NCI-H460 (cell line): ENCODE measurements around the gene TCEA3. TPM values are rescaled to one million over a fixed set of nuclear protein-coding genes. Genes with fewer than 3 reads are reported as not detected.
"Not testable (repeated sequence)": the region's sequence is repeated elsewhere in the genome, so short reads cannot be mapped to it uniquely, and the experiment has no call there.

Experiments used
- DNase-seq: peaks from one replicate; pipeline ENCODE4 v3.0.0-alpha.2; 2016; ENCODE audit warnings: low read depth; ENCODE audit errors: extremely low read depth
- total RNA-seq: library from RNA; depleted of rRNA; stranded (reverse); fragments of >200 nt; shearing (Covaris generic); gene quantifications from 2 replicates; pipeline ENCODE4 v1.2.3, GENCODE V29; 2014

The TCEA3 gene
- total RNA-seq, 1 experiment from 2014 or later: 0.27 TPM

- DNase-seq: no peak
Observed at GRCh38 chr1:23395154-23395724, 29.3 kb downstream of the TCEA3 start.

- no peak for DNase-seq
Observed at GRCh38 chr1:23394684-23395083, 29.9 kb downstream of the TCEA3 start.

GRCh38 chr1:23394181-23394580 lies 30.4 kb downstream of the TCEA3 start:
- no peak for DNase-seq

- no peak for DNase-seq
Observed at GRCh38 chr1:23393706-23394105, 30.8 kb downstream of the TCEA3 start.

GRCh38 chr1:23392125-23392855 lies 32.3 kb downstream of the TCEA3 start:
- DNase-seq: no peak

- DNase-seq: no peak
Observed at GRCh38 chr1:23389837-23390321, 34.7 kb downstream of the TCEA3 start.

GRCh38 chr1:23387494-23387893 lies 37.1 kb downstream of the TCEA3 start:
- DNase-seq: no peak

GRCh38 chr1:23385119-23385621 lies 39.4 kb downstream of the TCEA3 start:
- no peak for DNase-seq

GRCh38 chr1:23384312-23385058 lies 40.1 kb downstream of the TCEA3 start:
- DNase-seq: peak; percentile 22

GRCh38 chr1:23383577-23384311 lies 40.8 kb downstream of the TCEA3 start:
- DNase-seq: no peak

GRCh38 chr1:23381233-23381885 lies 43.2 kb downstream of the TCEA3 start:
- DNase-seq: no peak

GRCh38 chr1:23380719-23381118 lies 43.8 kb downstream of the TCEA3 start:
- DNase-seq: no peak

GRCh38 chr1:23380236-23380635 lies 44.3 kb downstream of the TCEA3 start:
- not testable (repeated sequence) for DNase-seq

GRCh38 chr1:23376890-23377811 lies 47.4 kb downstream of the TCEA3 start:
- peak; percentile 72 for DNase-seq

- not testable (repeated sequence) for DNase-seq
Observed at GRCh38 chr1:23374079-23374735, 50.3 kb downstream of the TCEA3 start.

GRCh38 chr1:23371987-23372880 lies 52.3 kb downstream of the TCEA3 start:
- DNase-seq: no peak
